Measurements from ENCODE around the gene PHYHIPL.

The PHYHIPL gene

DNA sequence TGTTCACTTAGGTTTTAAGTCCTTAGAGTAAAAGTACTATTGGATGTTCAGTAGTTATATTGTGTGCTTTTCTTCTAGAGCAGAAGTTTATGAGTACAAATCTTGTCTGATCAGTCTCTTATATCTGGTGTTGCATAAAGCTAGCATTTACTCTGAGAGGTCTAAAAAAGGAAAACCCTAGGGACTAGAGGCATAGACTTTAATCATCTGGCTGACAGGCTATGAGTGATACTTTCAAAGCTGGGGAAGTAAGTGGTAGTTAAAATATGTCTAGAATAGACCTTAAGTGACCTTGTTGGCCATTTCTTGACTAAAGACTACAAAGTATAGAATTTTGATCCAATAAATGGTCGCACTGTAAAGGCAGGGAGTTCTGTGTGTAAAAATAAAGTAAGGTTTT is 32.9 kb upstream of the PHYHIPL start:
- TF ChIP-seq TAF1 (IDR thresholded peaks at IDR 0.05; ENCODE audit: low read depth, low read length) (no peak), POLR2AphosphoS5 (IDR thresholded peaks at IDR 0.05; ENCODE audit: low read depth, low read length) (no peak), POLR2A (IDR thresholded peaks at IDR 0.05; ENCODE audit: low read depth, low read length) (no peak), PAX5 (IDR thresholded peaks at IDR 0.05; ENCODE audit: insufficient read depth, low read length, severe bottlenecking) (no peak), POU2F2 (IDR thresholded peaks at IDR 0.05; ENCODE audit: low read depth, low read length) (no peak), SPI1 (IDR thresholded peaks at IDR 0.05; ENCODE audit: low read depth, low read length) (no peak)
- DNase-seq (ENCODE audit: insufficient read length, low spot score) = no peak

DNA sequence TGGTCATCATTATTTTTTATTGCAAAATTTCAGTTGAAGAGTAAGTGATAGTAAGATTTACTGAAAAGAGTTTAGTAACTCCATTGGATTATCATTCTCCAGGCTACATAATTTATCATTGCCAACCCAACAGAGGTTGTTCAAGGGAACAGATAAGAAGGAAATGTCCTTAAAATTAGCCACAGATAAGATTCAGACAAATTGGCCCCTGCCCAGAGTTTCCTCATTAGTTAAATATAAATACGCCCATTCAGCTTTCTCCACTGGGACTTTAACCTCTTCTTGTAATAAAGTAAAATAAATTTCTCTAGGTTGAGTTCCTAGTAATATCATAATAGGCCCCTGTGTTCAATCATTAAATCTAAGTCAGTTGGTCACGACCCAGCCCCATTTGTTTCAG is 27.7 kb upstream of the PHYHIPL start:
- TF ChIP-seq SPI1 (IDR thresholded peaks at IDR 0.05; ENCODE audit: low read depth, low read length) (no peak), PAX5 (IDR thresholded peaks at IDR 0.05; ENCODE audit: insufficient read depth, low read length, severe bottlenecking) (no peak), POU2F2 (IDR thresholded peaks at IDR 0.05; ENCODE audit: low read depth, low read length) (no peak), POLR2AphosphoS5 (IDR thresholded peaks at IDR 0.05; ENCODE audit: low read depth, low read length) (no peak), TAF1 (IDR thresholded peaks at IDR 0.05; ENCODE audit: low read depth, low read length) (no peak), POLR2A (IDR thresholded peaks at IDR 0.05; ENCODE audit: low read depth, low read length) (no peak)
- DNase-seq (ENCODE audit: insufficient read length, low spot score) (no peak), FAIRE-seq (no peak)

More for the DNA sequence above, 32.9 kb upstream of the PHYHIPL start:
- no peak for FAIRE-seq

DNA sequence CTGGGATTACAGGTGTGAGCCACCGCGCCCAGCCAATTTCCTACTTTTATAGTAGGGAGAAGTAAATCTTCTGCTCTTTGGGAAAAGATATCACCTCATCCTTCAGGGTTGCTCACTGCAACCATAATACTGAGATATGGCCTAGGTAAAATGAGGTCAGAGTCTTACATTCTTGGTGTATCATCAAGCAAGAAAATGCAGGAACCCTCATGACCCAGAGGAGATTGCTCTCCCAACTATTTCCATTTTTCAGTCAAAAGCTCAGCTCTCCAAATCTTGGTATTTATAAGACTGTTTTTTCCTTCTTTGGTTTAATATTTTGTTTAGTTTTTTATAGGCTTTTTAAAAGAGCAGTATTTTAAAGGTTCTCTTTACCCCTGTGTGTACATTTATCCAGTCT is 20.9 kb upstream of the PHYHIPL start:
- DNase-seq (ENCODE audit: insufficient read length, low spot score) (no peak), FAIRE-seq (no peak)
- no peak for TF ChIP-seq POLR2AphosphoS5 (IDR thresholded peaks at IDR 0.05; ENCODE audit: low read depth, low read length)
- TF ChIP-seq POLR2A (IDR thresholded peaks at IDR 0.05; ENCODE audit: low read depth, low read length) = no peak
- no peak for TF ChIP-seq POU2F2 (IDR thresholded peaks at IDR 0.05; ENCODE audit: low read depth, low read length)
- no peak for TF ChIP-seq SPI1 (IDR thresholded peaks at IDR 0.05; ENCODE audit: low read depth, low read length)
- TF ChIP-seq PAX5 (IDR thresholded peaks at IDR 0.05; ENCODE audit: insufficient read depth, low read length, severe bottlenecking) = no peak
- TF ChIP-seq TAF1 (IDR thresholded peaks at IDR 0.05; ENCODE audit: low read depth, low read length) = no peak

DNA sequence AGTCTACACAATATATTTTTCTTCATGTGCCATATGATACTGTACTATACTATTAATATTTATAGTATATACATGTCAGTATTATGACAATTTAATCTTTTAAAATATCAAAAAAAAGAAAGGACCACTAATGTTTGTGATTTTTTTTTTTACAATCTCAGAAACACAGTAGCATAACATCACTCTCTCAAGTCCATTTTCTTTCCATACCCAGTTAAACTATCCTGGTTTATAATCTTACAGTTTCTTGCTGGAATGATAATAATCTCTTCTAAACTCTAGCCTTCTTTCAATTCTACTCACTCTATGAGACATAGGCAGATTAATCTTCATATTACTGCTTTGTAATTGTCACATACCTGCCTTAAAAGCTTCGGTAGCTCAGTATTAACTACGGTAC is 8.9 kb upstream of the PHYHIPL start:
- FAIRE-seq (no peak), DNase-seq (ENCODE audit: insufficient read length, low spot score) (no peak)
- TF ChIP-seq POLR2AphosphoS5 (IDR thresholded peaks at IDR 0.05; ENCODE audit: low read depth, low read length) = no peak
- TF ChIP-seq POLR2A (IDR thresholded peaks at IDR 0.05; ENCODE audit: low read depth, low read length) = no peak
- no peak for TF ChIP-seq POU2F2 (IDR thresholded peaks at IDR 0.05; ENCODE audit: low read depth, low read length)
- no peak for TF ChIP-seq PAX5 (IDR thresholded peaks at IDR 0.05; ENCODE audit: insufficient read depth, low read length, severe bottlenecking)
- TF ChIP-seq TAF1 (IDR thresholded peaks at IDR 0.05; ENCODE audit: low read depth, low read length) = no peak
- no peak for TF ChIP-seq SPI1 (IDR thresholded peaks at IDR 0.05; ENCODE audit: low read depth, low read length)

DNA sequence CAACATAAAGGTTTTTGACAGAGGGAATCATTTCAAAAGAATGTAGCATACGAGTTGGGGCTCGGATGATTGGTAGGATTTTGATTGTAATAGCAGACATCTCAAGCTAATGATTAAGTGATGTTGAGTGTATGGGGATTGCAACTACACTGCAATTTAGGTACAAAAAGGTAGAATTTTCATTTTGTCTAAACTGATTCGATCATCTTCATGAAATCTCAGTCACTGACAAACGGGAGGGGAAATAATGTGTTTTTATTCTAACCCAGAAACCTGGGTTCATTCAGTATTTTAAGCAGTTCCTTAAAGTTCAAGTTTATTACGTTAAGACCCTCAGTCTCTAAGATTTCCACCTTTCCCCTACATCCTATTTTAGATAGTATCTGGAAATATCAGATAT is 3.9 kb upstream of the PHYHIPL start:
- DNase-seq (ENCODE audit: insufficient read length, low spot score) (no peak), FAIRE-seq (no peak)
- TF ChIP-seq POLR2A (IDR thresholded peaks at IDR 0.05; ENCODE audit: low read depth, low read length) = no peak
- no peak for TF ChIP-seq POU2F2 (IDR thresholded peaks at IDR 0.05; ENCODE audit: low read depth, low read length)
- no peak for TF ChIP-seq POLR2AphosphoS5 (IDR thresholded peaks at IDR 0.05; ENCODE audit: low read depth, low read length)
- TF ChIP-seq PAX5 (IDR thresholded peaks at IDR 0.05; ENCODE audit: insufficient read depth, low read length, severe bottlenecking) = no peak
- no peak for TF ChIP-seq SPI1 (IDR thresholded peaks at IDR 0.05; ENCODE audit: low read depth, low read length)
- no peak for TF ChIP-seq TAF1 (IDR thresholded peaks at IDR 0.05; ENCODE audit: low read depth, low read length)

DNA sequence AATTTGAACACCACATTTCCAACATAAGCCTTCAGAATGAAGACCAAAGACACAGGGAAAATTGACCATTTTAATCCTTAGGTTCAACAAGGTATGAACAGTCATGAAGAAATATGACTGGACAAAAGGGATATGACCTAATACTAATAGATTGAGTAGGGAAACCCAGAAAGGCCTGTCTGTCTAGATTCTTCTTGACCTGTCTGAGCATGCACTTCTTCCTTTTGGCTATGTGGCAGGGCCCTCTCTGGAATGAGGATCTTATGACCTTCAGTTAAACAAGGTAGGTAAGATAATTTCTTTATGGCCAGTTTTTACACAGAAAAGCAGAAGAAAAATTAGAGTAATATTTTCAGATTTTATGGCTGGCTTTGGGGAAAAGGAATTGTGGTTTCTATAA is 3.0 kb upstream of the PHYHIPL start:
- TF ChIP-seq PAX5 (IDR thresholded peaks at IDR 0.05; ENCODE audit: insufficient read depth, low read length, severe bottlenecking) (no peak), POU2F2 (IDR thresholded peaks at IDR 0.05; ENCODE audit: low read depth, low read length) (no peak), SPI1 (IDR thresholded peaks at IDR 0.05; ENCODE audit: low read depth, low read length) (no peak), POLR2A (IDR thresholded peaks at IDR 0.05; ENCODE audit: low read depth, low read length) (no peak)
- no peak for DNase-seq (ENCODE audit: insufficient read length, low spot score)
- no peak for FAIRE-seq

DNA sequence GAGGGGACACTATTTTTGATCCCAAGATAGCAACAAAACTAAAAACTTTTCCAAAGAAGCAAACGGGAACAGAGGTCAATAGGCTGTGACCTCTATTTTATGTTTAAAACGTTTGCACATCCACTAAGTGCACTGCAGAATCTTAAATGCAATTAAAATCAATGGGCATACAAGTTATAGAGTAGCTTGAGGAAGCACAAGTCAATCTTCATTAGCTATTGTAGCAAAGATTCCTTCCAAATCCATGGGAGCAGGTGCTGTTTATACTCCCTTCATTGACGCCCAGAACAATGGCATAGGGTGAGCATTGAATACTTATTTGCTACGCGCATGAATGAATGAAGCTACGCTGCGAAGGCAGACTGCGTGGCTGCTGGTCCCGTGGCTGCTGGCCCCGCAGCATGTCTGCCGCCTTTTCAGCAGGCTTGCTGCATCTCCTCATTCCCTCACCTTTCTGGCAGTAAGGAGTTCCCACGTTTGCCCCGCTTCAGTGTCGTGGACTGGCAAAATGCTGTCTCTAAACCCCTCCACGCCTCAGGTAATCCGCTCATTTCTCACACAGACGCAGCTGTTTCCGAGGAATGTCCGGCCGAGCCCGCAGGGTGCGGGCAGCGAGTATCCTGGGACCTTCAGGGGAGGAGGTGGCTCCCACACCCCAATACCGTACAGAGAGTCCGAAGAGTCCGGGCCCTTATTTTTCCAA is 754 bp upstream of the PHYHIPL start:
- FAIRE-seq (no peak), DNase-seq (ENCODE audit: insufficient read length, low spot score) (no peak)
- no peak for TF ChIP-seq POLR2AphosphoS5 (IDR thresholded peaks at IDR 0.05; ENCODE audit: low read depth, low read length)

DNA sequence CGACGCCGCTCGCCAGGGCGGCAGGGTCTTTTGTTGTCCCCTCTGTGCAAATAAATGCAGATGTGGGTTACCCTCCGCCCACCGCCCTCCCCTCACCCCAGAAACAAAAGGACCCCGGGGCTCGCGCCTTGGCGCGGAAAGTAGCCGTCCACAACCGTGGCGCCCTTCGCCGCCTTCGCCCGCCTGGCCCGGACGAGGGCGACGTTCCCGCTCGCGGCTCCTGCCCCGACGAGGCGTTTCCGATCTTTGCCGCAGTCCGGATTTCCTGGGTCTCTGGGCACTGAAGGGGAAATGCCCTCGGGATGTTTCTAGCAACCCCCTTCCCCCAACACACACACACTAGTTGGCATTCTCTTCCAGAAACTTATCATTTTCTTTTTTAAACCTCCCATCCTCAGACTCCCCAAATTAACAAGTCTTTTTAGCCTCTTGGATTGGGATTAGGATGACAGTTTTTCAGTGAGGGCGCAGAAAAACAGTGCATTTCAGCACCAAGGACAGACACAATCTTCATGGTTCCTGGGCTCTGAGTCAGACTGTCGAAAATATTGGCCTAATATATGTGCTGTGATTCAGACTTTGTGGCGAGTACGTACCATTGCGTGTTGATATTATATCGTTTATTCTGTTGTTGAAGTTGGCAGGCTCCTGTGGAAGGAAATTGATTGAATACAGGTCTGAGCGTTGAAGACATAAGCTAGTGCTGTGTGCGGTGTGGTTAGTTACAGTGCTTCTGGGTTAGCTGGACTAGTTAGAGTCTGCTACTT is 771 bp downstream of the PHYHIPL start:
- TF ChIP-seq SPI1 (IDR thresholded peaks at IDR 0.05; ENCODE audit: low read depth, low read length) = no peak
- no peak for TF ChIP-seq TAF1 (IDR thresholded peaks at IDR 0.05; ENCODE audit: low read depth, low read length)
- no peak for TF ChIP-seq POLR2AphosphoS5 (IDR thresholded peaks at IDR 0.05; ENCODE audit: low read depth, low read length)
- no peak for TF ChIP-seq POU2F2 (IDR thresholded peaks at IDR 0.05; ENCODE audit: low read depth, low read length)
- TF ChIP-seq PAX5 (IDR thresholded peaks at IDR 0.05; ENCODE audit: insufficient read depth, low read length, severe bottlenecking) = no peak
- TF ChIP-seq POLR2A (IDR thresholded peaks at IDR 0.05; ENCODE audit: low read depth, low read length) = no peak
- FAIRE-seq = no peak
- DNase-seq (ENCODE audit: insufficient read length, low spot score) = no peak

DNA sequence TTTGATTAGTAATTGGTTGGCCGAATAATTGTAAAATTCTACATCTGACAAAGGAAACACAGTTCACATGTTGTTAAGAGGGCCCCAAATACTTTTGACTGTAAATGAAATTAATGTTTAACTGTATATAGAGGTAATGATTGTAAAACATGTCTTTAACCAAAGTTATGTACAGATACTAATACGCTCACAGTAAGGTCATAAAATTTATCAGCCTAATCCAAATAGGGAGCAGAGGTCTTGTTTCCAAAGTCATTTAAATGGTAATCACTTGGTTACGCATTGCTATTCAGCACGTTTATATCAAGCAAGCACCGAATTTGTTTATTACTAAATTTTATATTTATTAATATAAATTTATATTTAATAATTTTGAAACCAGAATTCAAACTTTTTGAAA is 1.4 kb downstream of the PHYHIPL start:
- FAIRE-seq = no peak

More for the DNA sequence above, 1.4 kb downstream of the PHYHIPL start:
- no peak for DNase-seq (ENCODE audit: insufficient read length, low spot score)
- TF ChIP-seq POLR2AphosphoS5 (IDR thresholded peaks at IDR 0.05; ENCODE audit: low read depth, low read length) = no peak
- TF ChIP-seq SPI1 (IDR thresholded peaks at IDR 0.05; ENCODE audit: low read depth, low read length) = no peak
- no peak for TF ChIP-seq POU2F2 (IDR thresholded peaks at IDR 0.05; ENCODE audit: low read depth, low read length)
- TF ChIP-seq TAF1 (IDR thresholded peaks at IDR 0.05; ENCODE audit: low read depth, low read length) = no peak
- TF ChIP-seq POLR2A (IDR thresholded peaks at IDR 0.05; ENCODE audit: low read depth, low read length) = no peak
- TF ChIP-seq PAX5 (IDR thresholded peaks at IDR 0.05; ENCODE audit: insufficient read depth, low read length, severe bottlenecking) = no peak
